Neural progenitor cell (in vitro differentiated cells): ENCODE data around the gene SLC20A1.

Source experiments
- EZH2 ChIP-seq: fragments of 200-600 bp; sonication (generic); IDR thresholded peaks from 2 replicates; pipeline ENCODE4 v1.6.1; 2017; ENCODE audit warnings: antibody characterized with exemption, mild to moderate bottlenecking, moderate library complexity
- TF ChIP-seq, protein P1 (sequence below): fragments of 200-600 bp; sonication (generic); IDR thresholded peaks from 2 replicates; pipeline ENCODE4 v1.5.1; 2017; ENCODE audit warnings: antibody characterized with exemption, mild to moderate bottlenecking

- TF ChIP-seq, protein P1, sequence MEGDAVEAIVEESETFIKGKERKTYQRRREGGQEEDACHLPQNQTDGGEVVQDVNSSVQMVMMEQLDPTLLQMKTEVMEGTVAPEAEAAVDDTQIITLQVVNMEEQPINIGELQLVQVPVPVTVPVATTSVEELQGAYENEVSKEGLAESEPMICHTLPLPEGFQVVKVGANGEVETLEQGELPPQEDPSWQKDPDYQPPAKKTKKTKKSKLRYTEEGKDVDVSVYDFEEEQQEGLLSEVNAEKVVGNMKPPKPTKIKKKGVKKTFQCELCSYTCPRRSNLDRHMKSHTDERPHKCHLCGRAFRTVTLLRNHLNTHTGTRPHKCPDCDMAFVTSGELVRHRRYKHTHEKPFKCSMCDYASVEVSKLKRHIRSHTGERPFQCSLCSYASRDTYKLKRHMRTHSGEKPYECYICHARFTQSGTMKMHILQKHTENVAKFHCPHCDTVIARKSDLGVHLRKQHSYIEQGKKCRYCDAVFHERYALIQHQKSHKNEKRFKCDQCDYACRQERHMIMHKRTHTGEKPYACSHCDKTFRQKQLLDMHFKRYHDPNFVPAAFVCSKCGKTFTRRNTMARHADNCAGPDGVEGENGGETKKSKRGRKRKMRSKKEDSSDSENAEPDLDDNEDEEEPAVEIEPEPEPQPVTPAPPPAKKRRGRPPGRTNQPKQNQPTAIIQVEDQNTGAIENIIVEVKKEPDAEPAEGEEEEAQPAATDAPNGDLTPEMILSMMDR, result no peak
- no peak for TF ChIP-seq EZH2
Observed at GRCh38 chr2:112634874-112635157, 10.9 kb upstream of the SLC20A1 start.
